MM.1S (cell line): ENCODE results near the gene MYRIP.

Experiments
- EZH2 ChIP-seq: fragments of 300-600 bp; sonication (generic); optimal IDR thresholded peaks from 2 replicates; pipeline ENCODE3; 2017; ENCODE audit warnings: low read depth, mild to moderate bottlenecking, antibody characterized with exemption, low read length, mixed read lengths
- EZH2phosphoT487 ChIP-seq: fragments of 300-600 bp; sonication (generic); IDR thresholded peaks from 2 replicates; pipeline ENCODE4 v1.6.1; 2018; ENCODE audit warnings: antibody characterized with exemption, low read length
- TF ChIP-seq, protein P1 (sequence below): fragments of 300-600 bp; sonication (generic); IDR thresholded peaks from 2 replicates; pipeline ENCODE4 v1.5.1; 2016; ENCODE audit warnings: antibody characterized with exemption, low read length, mixed read lengths

DNA sequence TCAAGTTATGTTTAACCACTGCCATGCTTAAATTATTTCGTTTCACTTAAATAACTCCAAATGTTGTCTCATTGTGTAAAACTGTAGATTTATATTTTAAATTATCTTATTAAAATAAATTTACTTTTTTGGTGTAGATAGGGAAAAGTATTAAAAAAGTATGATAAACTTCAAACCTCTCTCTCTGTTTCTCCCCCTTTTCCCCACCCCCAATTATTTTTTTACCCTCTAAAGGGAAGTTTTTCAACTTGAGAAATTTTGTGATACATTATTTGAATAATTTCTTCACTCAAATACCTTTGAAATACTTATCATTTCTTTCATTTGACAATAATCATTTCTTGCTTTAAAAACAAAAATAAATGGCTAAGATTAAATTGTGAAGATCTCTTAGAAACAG, 433.2 kb downstream of the MYRIP start:
- TF ChIP-seq EZH2 (no peak), EZH2phosphoT487 (no peak)
- TF ChIP-seq, protein P1, sequence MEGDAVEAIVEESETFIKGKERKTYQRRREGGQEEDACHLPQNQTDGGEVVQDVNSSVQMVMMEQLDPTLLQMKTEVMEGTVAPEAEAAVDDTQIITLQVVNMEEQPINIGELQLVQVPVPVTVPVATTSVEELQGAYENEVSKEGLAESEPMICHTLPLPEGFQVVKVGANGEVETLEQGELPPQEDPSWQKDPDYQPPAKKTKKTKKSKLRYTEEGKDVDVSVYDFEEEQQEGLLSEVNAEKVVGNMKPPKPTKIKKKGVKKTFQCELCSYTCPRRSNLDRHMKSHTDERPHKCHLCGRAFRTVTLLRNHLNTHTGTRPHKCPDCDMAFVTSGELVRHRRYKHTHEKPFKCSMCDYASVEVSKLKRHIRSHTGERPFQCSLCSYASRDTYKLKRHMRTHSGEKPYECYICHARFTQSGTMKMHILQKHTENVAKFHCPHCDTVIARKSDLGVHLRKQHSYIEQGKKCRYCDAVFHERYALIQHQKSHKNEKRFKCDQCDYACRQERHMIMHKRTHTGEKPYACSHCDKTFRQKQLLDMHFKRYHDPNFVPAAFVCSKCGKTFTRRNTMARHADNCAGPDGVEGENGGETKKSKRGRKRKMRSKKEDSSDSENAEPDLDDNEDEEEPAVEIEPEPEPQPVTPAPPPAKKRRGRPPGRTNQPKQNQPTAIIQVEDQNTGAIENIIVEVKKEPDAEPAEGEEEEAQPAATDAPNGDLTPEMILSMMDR = no peak
